Lung (tissue), 12 donors: ENCODE results near the gene YBX1. TPM values are rescaled to one million over a fixed set of nuclear protein-coding genes. Genes with fewer than 3 reads are reported as not detected.
"Not testable (repeated sequence)": the region's sequence is repeated elsewhere in the genome, so short reads cannot be mapped to it uniquely, and the experiment has no call there.

Experiments
- ATAC-seq: fragments of 200-7000 bp; cut with Tn5 transposase; one replicate; pipeline ENCODE4 v1.9.1; 2020; ENCODE audit warnings: moderate number of reproducible peaks; ENCODE audit not compliant: insufficient read depth, low FRiP score
- DNase-seq, 3 donors: peaks; one replicate each; pipeline ENCODE4 v3.0.0-alpha.2; 2013 to 2017
- H3K27ac ChIP-seq, 2 donors: one replicate each; pipeline ENCODE4 v1.5.1; 2013; ENCODE audit warnings: mild to moderate bottlenecking in 2 of 2, moderate library complexity in 2 of 2, control low read depth in 1 of 2, inconsistent platforms in 1 of 2, low read depth in 1 of 2, low read length in 1 of 2
- H3K27me3 ChIP-seq, 3 donors: one replicate each; pipeline ENCODE4 v1.5.1; 2013; ENCODE audit warnings: low read length in 2 of 3; ENCODE audit not compliant: control insufficient read depth in 3 of 3, insufficient read depth in 3 of 3
- H3K36me3 ChIP-seq, 4 donors: one replicate each; pipeline ENCODE4 v1.5.1; 2013; ENCODE audit warnings: low read length in 4 of 4, mild to moderate bottlenecking in 1 of 4, moderate library complexity in 1 of 4; ENCODE audit not compliant: control insufficient read depth in 4 of 4, insufficient read depth in 4 of 4
- H3K4me1 ChIP-seq, 5 donors: one replicate each; pipeline ENCODE4 v1.5.1; 2013; ENCODE audit warnings: low read length in 5 of 5, mild to moderate bottlenecking in 2 of 5, moderate library complexity in 1 of 5; ENCODE audit not compliant: control insufficient read depth in 5 of 5, insufficient read depth in 5 of 5
- H3K4me3 ChIP-seq: one replicate; pipeline ENCODE4 v1.5.1; 2013; ENCODE audit warnings: mild to moderate bottlenecking, control low read depth, moderate library complexity
- H3K9ac ChIP-seq, 2 donors: one replicate each; pipeline ENCODE4 v1.5.1; 2013; ENCODE audit warnings: low read length in 2 of 2, control low read depth in 1 of 2; ENCODE audit not compliant: insufficient read depth in 1 of 2
- H3K9me3 ChIP-seq, 4 donors: one replicate each; pipeline ENCODE4 v1.5.1; 2013; ENCODE audit warnings: low read length in 3 of 4, mild to moderate bottlenecking in 1 of 4, moderate library complexity in 1 of 4; ENCODE audit not compliant: control insufficient read depth in 4 of 4, insufficient read depth in 3 of 4
- WGBS, 2 donors: extraction: QIAGEN DNeasy Blood & Tissue Kit; methylation state at CpG; one replicate each; pipeline ENCODE4 v1.1.7; 2013; 5-methylcytosine and 5-hydroxymethylcytosine counted together
- polyA plus RNA-seq, 2 donors: library from polyadenylated mRNA; stranded (reverse); fragments of 200-250 nt; gene quantifications; one replicate each; pipeline ENCODE4 v1.2.1, GENCODE V29; 2013
- total RNA-seq, 2 donors: library from RNA; depleted of rRNA in 1 of 2; stranded (reverse); fragments of >200 nt in 1 of 2; gene quantifications; one replicate each; pipeline ENCODE4 v1.2.1, GENCODE V29; 2014 to 2021
- TF ChIP-seq, protein P1 (sequence below): IDR thresholded peaks from 2 replicates; pipeline ENCODE4 v1.5.1; 2012; ENCODE audit warnings: mild to moderate bottlenecking; ENCODE audit errors: control extremely low read depth, extremely low read depth
- donor health status: control.
- donor health status: control.
- donor health status: Bipolar disorder and iron deficiency.
- donor health status: healthy.
- donor health status: DM: yes; HTN: yes; CAD: no.

Gene YBX1
- total and polyA plus RNA-seq, 4 donors = 298 to 617 (median 588) TPM

DNA sequence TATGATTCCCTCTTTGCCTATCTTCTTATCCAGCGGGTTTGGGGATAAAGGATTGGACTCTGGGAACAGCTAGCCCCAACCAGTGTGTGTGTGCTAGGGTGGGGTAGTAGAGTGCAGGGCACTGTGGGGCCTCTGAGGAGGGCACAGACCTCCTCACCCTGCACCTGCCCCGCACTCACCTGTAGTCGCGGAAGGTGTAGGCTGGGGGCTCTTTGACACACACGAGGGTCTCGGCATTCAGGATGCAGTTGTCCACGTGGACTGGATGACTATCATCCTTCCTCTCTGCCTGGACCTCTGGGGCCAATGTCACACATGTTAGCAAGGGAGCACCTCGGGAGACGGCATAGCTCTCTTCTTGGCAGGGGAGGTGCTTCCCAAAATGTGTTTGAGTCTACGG lies 65.8 kb downstream of the YBX1 start:
- Histone ChIP-seq H3K27ac (no peak overlapping the region), H3K4me3 (no peak overlapping the region), H3K9ac (no peak overlapping the region), H3K9me3 (no peaks in the 10 kb centered on the region), H3K4me1 (no peaks in the 10 kb centered on the region), H3K27me3 (no peaks in the 10 kb centered on the region), H3K36me3 (peaks cover 7 to 46% (median 34%) of the 10 kb centered on the region in 4 donors)
- DNase-seq (no peak), ATAC-seq (no peak)
- TF ChIP-seq, protein P1, sequence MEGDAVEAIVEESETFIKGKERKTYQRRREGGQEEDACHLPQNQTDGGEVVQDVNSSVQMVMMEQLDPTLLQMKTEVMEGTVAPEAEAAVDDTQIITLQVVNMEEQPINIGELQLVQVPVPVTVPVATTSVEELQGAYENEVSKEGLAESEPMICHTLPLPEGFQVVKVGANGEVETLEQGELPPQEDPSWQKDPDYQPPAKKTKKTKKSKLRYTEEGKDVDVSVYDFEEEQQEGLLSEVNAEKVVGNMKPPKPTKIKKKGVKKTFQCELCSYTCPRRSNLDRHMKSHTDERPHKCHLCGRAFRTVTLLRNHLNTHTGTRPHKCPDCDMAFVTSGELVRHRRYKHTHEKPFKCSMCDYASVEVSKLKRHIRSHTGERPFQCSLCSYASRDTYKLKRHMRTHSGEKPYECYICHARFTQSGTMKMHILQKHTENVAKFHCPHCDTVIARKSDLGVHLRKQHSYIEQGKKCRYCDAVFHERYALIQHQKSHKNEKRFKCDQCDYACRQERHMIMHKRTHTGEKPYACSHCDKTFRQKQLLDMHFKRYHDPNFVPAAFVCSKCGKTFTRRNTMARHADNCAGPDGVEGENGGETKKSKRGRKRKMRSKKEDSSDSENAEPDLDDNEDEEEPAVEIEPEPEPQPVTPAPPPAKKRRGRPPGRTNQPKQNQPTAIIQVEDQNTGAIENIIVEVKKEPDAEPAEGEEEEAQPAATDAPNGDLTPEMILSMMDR = no peak
- 86 to 89% methylated on average over 10 of the region's 10 CpGs for WGBS, 2 donors

DNA sequence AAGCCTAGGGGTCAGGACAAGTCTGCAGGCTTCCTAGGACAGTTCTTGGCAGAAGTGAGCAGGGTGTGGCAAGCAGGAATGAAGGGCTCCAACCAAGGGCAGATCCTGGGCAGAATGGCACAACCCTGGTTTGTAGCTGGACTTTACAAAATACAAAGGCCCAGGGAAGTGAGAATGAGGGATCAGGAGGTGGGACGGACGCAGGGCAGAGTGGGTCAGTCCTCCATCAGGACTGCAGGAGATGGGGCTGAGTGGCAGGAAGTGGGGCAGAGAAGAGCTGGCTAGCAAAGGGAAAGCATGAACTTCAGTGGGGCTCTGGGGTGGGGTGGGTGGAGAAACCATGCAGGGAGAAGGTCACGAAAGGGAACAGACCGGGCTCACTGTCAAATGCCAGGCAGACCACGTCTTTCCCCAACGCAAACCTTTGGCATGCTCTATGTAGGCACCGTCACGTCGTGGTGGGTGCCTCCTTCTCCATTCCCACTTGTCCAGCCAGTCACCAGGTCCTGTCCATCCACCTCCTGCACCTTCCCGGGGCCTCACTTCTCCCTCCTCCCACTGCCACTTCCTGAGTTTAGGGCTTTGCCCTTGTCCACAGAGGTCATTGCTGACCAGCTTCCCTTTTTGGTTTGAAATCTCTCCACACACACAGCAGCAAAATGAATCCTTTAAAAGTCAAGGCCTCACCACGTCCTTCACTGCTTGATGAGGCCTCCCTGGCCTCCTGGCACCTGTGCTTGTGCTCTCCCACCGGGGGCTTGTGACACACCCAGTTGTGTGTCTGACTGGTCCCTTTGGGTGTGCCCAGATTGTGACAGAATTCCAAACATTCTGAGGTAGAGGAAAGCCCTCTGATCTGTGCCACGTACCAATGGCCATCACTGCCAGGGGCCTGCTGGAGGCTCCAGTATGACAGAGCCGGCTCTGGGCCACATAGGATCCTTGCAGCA lies 66.5 kb downstream of the YBX1 start:
- H3K9ac ChIP-seq = no peak overlapping the region
- no peak overlapping the region for H3K27ac ChIP-seq
- TF ChIP-seq, protein P1 = no peak
- no peaks in the 10 kb centered on the region for H3K9me3 ChIP-seq
- no peaks in the 10 kb centered on the region for H3K4me1 ChIP-seq
- H3K27me3 ChIP-seq = no peaks in the 10 kb centered on the region
- ATAC-seq = no peak
- WGBS, 2 donors = 76% methylated on average over 14 of the region's 14 CpGs
- H3K36me3 ChIP-seq = peaks cover 7 to 49% (median 38%) of the 10 kb centered on the region in 4 donors
- no peak overlapping the region for H3K4me3 ChIP-seq
- no peak for DNase-seq

GRCh38 chr1:42750041-42750440 lies 67.8 kb downstream of the YBX1 start:
- ATAC-seq (no peak), DNase-seq (no peak)
- TF ChIP-seq, protein P1 = no peak
- Histone ChIP-seq H3K27me3 (no peaks in the 10 kb centered on the region), H3K9ac (no peak overlapping the region), H3K36me3 (peaks cover 13 to 60% (median 46%) of the 10 kb centered on the region in 4 donors), H3K9me3 (no peaks in the 10 kb centered on the region), H3K4me3 (no peak overlapping the region), H3K4me1 (no peaks in the 10 kb centered on the region), H3K27ac (no peak overlapping the region)
- WGBS, 2 donors = 96% methylated on average over 12 of the region's 12 CpGs

- not testable (repeated sequence) for H3K4me3 ChIP-seq, ATAC-seq, H3K4me1 ChIP-seq, H3K27ac ChIP-seq, H3K27me3 ChIP-seq, H3K9me3 ChIP-seq, H3K9ac ChIP-seq, DNase-seq
- WGBS, 2 donors = 88 to 92% methylated on average over 8 of the region's 8 CpGs
- H3K36me3 ChIP-seq = peaks cover 17 to 59% (median 46%) of the 10 kb centered on the region in 4 donors
These were observed 69.4 kb downstream of the YBX1 start for GRCh38 chr1:42751511-42752070.
